OCI-LY3 (cell line): ENCODE measurements around the gene ANKRD55.
"Not testable (repeated sequence)": the region's sequence is repeated elsewhere in the genome, so short reads cannot be mapped to it uniquely, and the experiment has no call there.

Experiments
- H2AFZ ChIP-seq: fragments of 200-600, 300-600 bp; shearing (Covaris generic); 2 replicates; pipeline ENCODE4 v1.6.0; 2014; ENCODE audit warnings: antibody characterized with exemption, low read depth, low read length
- H3K27ac ChIP-seq: fragments of 200-600, 300-600 bp; sonication (generic); 2 replicates; pipeline ENCODE4 v1.5.1; 2014; ENCODE audit warnings: mild to moderate bottlenecking, low read length, moderate library complexity, mixed read lengths
- H3K27me3 ChIP-seq: fragments of 200-600, 300-600 bp; sonication (generic); 2 replicates; pipeline ENCODE4 v1.6.1; 2014; ENCODE audit warnings: low read depth, low read length, mixed read lengths
- H3K36me3 ChIP-seq: fragments of 200-600, 300-600 bp; sonication (generic); replicated peaks from 2 replicates; pipeline ENCODE3; 2014; ENCODE audit warnings: low read depth, low read length, mixed read lengths
- H3K4me1 ChIP-seq: fragments of 300-600, 200-600 bp; sonication (generic); 2 replicates; pipeline ENCODE4 v1.6.1; 2014; ENCODE audit warnings: low read length, mixed read lengths
- H3K4me2 ChIP-seq: fragments of 200-600, 300-600 bp; sonication (generic); 2 replicates; pipeline ENCODE4 v1.6.1; 2014; ENCODE audit warnings: low read length, mixed read lengths
- H3K4me3 ChIP-seq: fragments of 300-600, 200-600 bp; sonication (generic); 2 replicates; pipeline ENCODE4 v1.5.1; 2014; ENCODE audit warnings: antibody characterized with exemption, mild to moderate bottlenecking, low read length, moderate library complexity
- H3K79me2 ChIP-seq: fragments of 300-600, 200-600 bp; shearing (Covaris generic); 2 replicates; pipeline ENCODE4 v1.6.1; 2014; ENCODE audit warnings: mild to moderate bottlenecking, low read length, mixed read lengths
- H3K9ac ChIP-seq: fragments of 300-600, 200-600 bp; shearing (Covaris generic); 2 replicates; pipeline ENCODE4 v1.6.0; 2014; ENCODE audit warnings: mild to moderate bottlenecking, low read length, moderate library complexity
- H3K9me3 ChIP-seq: fragments of 200-600, 300-600 bp; shearing (Covaris generic); 2 replicates; pipeline ENCODE4 v1.6.1; 2014; ENCODE audit warnings: low read length, mixed read lengths; ENCODE audit not compliant: insufficient read depth
- H4K20me1 ChIP-seq: fragments of 200-600, 300-600 bp; sonication (generic); 2 replicates; pipeline ENCODE4 v1.6.1; 2016; ENCODE audit warnings: low read length, mixed read lengths; ENCODE audit not compliant: insufficient read depth
- EZH2phosphoT487 ChIP-seq: fragments of 200-600 bp; shearing (Covaris generic); IDR thresholded peaks from 2 replicates; pipeline ENCODE4 v1.6.1; 2018; ENCODE audit warnings: antibody characterized with exemption, mixed run types, low read depth
- TF ChIP-seq, protein P1 (sequence below): fragments of 200-600, 300-600 bp; sonication (generic); IDR thresholded peaks from 2 replicates; pipeline ENCODE4 v1.5.1; 2014; ENCODE audit warnings: antibody characterized with exemption, low read length, low read depth

The ANKRD55 gene

DNA sequence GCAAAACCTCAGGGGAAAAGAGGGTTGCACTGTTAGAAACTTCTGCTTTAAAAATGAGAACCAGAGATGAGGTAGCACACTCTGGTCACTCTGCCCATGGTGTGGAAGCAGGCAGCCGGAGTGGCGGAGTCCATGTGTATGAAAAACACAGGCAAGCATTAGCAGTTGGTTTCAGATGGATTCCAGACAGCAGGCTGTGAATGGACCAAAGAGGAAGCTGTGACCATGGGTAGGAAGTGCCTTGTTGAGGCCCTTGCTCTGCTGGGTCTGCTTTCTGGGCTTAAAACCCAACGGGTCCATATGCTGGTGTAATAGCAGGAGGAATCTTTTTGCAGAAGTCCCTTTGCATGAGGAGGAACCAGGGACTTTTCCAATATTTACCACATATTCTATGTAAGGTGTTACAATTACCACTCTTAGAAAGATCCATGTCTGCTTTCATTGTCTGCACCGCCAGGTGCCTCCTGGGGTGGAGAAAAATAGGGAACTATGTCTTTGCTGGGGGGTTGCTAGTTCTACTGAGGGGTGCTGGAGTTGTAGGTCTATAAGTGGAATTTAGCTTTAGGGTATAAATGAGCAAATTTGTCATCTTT is 77.0 kb downstream of the ANKRD55 start:
- H3K27me3 ChIP-seq: no peaks in the 10 kb centered on the region
- peaks cover 54% of the 10 kb centered on the region for H3K4me1 ChIP-seq
- H3K4me2 ChIP-seq: peak overlapping the region; percentile 63
- peak overlapping the region; percentile 33; the same call in 1 of the 2 replicates for H3K4me3 ChIP-seq
- H3K36me3 ChIP-seq: no peaks in the 10 kb centered on the region
- H3K9ac ChIP-seq: peak overlapping the region; percentile 37; the same call in 1 of the 2 replicates
- H3K27ac ChIP-seq: peak overlapping the region; percentile 72
- H2AFZ ChIP-seq: peak overlapping the region; percentile 81
- no peaks in the 10 kb centered on the region for H3K9me3 ChIP-seq
- TF ChIP-seq EZH2phosphoT487: no peak
- TF ChIP-seq, protein P1, sequence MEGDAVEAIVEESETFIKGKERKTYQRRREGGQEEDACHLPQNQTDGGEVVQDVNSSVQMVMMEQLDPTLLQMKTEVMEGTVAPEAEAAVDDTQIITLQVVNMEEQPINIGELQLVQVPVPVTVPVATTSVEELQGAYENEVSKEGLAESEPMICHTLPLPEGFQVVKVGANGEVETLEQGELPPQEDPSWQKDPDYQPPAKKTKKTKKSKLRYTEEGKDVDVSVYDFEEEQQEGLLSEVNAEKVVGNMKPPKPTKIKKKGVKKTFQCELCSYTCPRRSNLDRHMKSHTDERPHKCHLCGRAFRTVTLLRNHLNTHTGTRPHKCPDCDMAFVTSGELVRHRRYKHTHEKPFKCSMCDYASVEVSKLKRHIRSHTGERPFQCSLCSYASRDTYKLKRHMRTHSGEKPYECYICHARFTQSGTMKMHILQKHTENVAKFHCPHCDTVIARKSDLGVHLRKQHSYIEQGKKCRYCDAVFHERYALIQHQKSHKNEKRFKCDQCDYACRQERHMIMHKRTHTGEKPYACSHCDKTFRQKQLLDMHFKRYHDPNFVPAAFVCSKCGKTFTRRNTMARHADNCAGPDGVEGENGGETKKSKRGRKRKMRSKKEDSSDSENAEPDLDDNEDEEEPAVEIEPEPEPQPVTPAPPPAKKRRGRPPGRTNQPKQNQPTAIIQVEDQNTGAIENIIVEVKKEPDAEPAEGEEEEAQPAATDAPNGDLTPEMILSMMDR: no peak
- no peaks in the 10 kb centered on the region for H4K20me1 ChIP-seq
- H3K79me2 ChIP-seq: no peaks in the 10 kb centered on the region

DNA sequence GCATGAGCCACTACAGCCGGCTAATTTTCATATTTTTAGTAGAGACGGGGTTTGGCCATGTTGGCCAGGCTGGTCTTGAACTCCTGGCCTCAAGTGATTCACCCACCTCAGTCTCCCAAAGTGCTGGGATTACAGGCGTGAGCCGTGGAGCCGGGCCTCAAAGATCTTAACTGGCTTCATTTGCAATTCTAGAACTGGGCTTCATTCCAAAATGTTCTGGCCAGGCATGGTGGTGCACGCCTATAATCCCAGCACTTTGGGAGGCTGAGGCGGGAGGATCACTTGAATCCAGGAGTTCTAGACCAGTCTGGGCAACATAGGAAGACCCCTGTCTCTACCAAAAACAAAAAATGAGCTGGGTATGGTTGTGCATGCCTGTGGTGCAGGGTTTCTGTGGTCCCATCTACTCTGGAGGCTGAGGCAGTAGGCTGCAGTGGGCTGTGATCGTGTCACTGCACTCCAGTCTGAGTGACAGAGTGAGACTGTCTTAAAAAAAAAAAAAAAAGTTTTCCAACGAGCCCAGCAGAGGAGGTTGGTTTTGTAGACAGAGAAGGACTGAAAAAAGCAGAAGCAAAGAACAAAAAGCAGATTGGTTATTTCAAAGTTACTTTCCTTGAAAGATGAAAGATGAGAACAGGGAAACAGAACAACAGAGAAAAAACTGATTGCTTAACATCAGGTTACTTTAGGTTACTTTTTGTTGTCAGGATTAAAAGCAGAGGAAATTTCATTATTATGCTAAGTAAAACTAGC is 78.2 kb downstream of the ANKRD55 start:
- Histone ChIP-seq H3K36me3 (no peaks in the 10 kb centered on the region), H3K27me3 (no peaks in the 10 kb centered on the region), H3K9me3 (no peaks in the 10 kb centered on the region), H3K27ac (peak overlapping the region; percentile 6), H3K79me2 (no peaks in the 10 kb centered on the region), H2AFZ (peak overlapping the region; percentile 63; the same call in 1 of the 2 replicates), H4K20me1 (no peaks in the 10 kb centered on the region), H3K9ac (no peak overlapping the region), H3K4me2 (peak overlapping the region; percentile 27; the same call in 1 of the 2 replicates), H3K4me1 (peaks cover 52% of the 10 kb centered on the region), H3K4me3 (no peak overlapping the region)
- no peak for TF ChIP-seq EZH2phosphoT487
- TF ChIP-seq, protein P1: no peak

DNA sequence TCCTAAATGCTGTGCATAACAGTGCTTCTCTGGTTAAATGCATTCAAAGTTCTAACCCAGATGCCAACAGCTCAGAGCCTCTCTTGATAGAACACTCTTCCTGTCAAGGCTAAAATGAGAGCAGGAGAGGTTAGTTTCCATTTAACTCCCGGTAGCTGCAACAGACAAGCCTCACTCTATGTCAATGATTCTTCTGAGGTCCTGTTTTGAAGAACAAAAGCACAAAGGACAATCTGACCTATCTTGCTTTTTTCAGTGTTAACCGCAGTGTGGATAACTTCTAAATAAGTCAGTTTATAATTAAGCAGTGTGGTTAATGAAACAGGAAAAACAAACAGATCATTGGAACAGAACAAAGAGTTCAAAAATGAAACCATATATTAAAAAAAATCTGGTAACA is 80.7 kb downstream of the ANKRD55 start:
- no peak overlapping the region for H3K9ac ChIP-seq
- H3K4me3 ChIP-seq: no peak overlapping the region
- H3K4me1 ChIP-seq: peaks cover 67% of the 10 kb centered on the region
- no peaks in the 10 kb centered on the region for H3K79me2 ChIP-seq
- H3K36me3 ChIP-seq: no peaks in the 10 kb centered on the region
- no peaks in the 10 kb centered on the region for H3K9me3 ChIP-seq
- peak overlapping the region; percentile 13; the same call in 1 of the 2 replicates for H3K27ac ChIP-seq
- H2AFZ ChIP-seq: 0 out of 2 replicates have a peak overlapping the region, but pooled peaks have one; percentile 52
- H3K27me3 ChIP-seq: no peaks in the 10 kb centered on the region
- TF ChIP-seq, protein P1: no peak
- TF ChIP-seq EZH2phosphoT487: no peak
- peak overlapping the region; percentile 45 for H3K4me2 ChIP-seq
- no peaks in the 10 kb centered on the region for H4K20me1 ChIP-seq

DNA sequence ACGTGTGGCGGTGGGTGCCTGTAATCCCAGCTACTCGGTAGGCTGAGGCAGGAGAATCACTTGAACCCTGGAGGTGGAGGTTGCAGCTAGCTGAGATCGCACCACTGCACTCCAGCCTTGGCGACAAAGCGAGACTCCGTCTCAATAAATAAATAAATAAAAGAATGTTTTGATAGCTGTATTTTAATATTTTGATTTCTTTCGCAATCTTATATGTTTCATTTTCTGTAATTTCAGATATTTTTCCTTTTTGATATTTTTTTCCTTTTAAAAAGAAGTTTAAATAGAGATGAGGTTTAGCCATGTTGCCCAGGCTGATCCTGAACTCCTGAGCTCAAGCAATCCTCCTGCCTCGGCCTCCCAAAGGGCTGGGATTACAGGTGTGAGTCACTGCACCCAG is 82.4 kb downstream of the ANKRD55 start:
- H3K4me3 ChIP-seq, H3K9me3 ChIP-seq, H3K27me3 ChIP-seq, H3K9ac ChIP-seq, H3K79me2 ChIP-seq, H2AFZ ChIP-seq, H3K4me2 ChIP-seq, H4K20me1 ChIP-seq, H3K36me3 ChIP-seq, H3K27ac ChIP-seq: not testable (repeated sequence)
- peaks cover 66% of the 10 kb centered on the region for H3K4me1 ChIP-seq
